ENCODE data around the gene DMRTA2.

The DMRTA2 gene

DNA sequence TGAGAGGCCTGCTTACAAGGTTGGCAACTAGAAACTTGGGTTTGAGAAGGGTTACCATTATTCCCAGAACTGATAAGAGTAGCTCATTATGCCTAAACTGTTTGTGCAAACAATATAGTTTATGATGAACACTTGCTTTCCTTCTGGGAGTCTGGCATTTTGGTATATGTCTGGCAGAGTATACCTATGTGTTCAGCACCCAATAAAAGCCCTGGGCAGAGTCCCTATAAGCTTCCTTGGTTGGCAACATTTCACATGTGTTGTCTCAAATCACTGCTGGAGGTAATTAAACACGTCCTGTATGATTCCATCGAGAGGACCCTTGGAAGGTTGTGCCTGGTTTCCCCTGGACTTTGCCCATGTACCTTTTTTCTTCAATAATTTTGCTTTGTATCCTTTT is 39.7 kb upstream of the DMRTA2 start (continued):
- TF ChIP-seq, protein P1, sequence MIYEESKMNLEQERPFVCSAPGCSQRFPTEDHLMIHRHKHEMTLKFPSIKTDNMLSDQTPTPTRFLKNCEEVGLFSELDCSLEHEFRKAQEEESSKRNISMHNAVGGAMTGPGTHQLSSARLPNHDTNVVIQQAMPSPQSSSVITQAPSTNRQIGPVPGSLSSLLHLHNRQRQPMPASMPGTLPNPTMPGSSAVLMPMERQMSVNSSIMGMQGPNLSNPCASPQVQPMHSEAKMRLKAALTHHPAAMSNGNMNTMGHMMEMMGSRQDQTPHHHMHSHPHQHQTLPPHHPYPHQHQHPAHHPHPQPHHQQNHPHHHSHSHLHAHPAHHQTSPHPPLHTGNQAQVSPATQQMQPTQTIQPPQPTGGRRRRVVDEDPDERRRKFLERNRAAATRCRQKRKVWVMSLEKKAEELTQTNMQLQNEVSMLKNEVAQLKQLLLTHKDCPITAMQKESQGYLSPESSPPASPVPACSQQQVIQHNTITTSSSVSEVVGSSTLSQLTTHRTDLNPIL (CRISPR knock-in tag; IDR thresholded peaks at IDR 0.05; ENCODE audit: low read depth), result no peak
- no peak for TF ChIP-seq ARNTL (CRISPR knock-in tag; IDR thresholded peaks at IDR 0.05; ENCODE audit: borderline replicate concordance, low read depth)
- no peak for TF ChIP-seq BACH2 (CRISPR knock-in tag; IDR thresholded peaks at IDR 0.05; ENCODE audit: borderline replicate concordance)
- no peak for TF ChIP-seq ZNF70 (CRISPR knock-in tag; IDR thresholded peaks at IDR 0.05)
- TF ChIP-seq OSR1 (CRISPR knock-in tag; IDR thresholded peaks at IDR 0.05), result no peak
- TF ChIP-seq ZFP30 (CRISPR knock-in tag; IDR thresholded peaks at IDR 0.05), result no peak
- no peak for TF ChIP-seq ZC3H10 (CRISPR knock-in tag; IDR thresholded peaks at IDR 0.05)
- no peak for TF ChIP-seq TCF4 (CRISPR knock-in tag; IDR thresholded peaks at IDR 0.05; ENCODE audit: borderline replicate concordance)
- no peak for TF ChIP-seq ZFP3 (CRISPR knock-in tag; IDR thresholded peaks at IDR 0.05)
- TF ChIP-seq ISL1 (CRISPR knock-in tag; IDR thresholded peaks at IDR 0.05), result no peak

GRCh38 chr1:50458507-50458906 is 35.3 kb upstream of the DMRTA2 start:
- ATAC-seq, result no peak
- TF ChIP-seq ARNTL (CRISPR knock-in tag; IDR thresholded peaks at IDR 0.05; ENCODE audit: borderline replicate concordance, low read depth), result no peak
- no peak for TF ChIP-seq ZFP3 (CRISPR knock-in tag; IDR thresholded peaks at IDR 0.05)
- TF ChIP-seq, protein P2, sequence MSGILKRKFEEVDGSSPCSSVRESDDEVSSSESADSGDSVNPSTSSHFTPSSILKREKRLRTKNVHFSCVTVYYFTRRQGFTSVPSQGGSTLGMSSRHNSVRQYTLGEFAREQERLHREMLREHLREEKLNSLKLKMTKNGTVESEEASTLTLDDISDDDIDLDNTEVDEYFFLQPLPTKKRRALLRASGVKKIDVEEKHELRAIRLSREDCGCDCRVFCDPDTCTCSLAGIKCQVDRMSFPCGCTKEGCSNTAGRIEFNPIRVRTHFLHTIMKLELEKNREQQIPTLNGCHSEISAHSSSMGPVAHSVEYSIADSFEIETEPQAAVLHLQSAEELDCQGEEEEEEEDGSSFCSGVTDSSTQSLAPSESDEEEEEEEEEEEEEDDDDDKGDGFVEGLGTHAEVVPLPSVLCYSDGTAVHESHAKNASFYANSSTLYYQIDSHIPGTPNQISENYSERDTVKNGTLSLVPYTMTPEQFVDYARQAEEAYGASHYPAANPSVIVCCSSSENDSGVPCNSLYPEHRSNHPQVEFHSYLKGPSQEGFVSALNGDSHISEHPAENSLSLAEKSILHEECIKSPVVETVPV (CRISPR knock-in tag; IDR thresholded peaks at IDR 0.05), result no peak
- no peak for TF ChIP-seq CSDC2 (CRISPR knock-in tag; IDR thresholded peaks at IDR 0.05)
- TF ChIP-seq SNAI2 (CRISPR knock-in tag; IDR thresholded peaks at IDR 0.05), result no peak
- TF ChIP-seq, protein P1 (CRISPR knock-in tag; IDR thresholded peaks at IDR 0.05; ENCODE audit: low read depth), result no peak
- TF ChIP-seq ZNF565 (CRISPR knock-in tag; conservative IDR thresholded peaks at IDR 0.05; ENCODE audit: low read depth), result no peak
- no peak for TF ChIP-seq ZNF70 (CRISPR knock-in tag; IDR thresholded peaks at IDR 0.05)
- no peak for TF ChIP-seq ZNF8 (CRISPR knock-in tag; IDR thresholded peaks at IDR 0.05)
- TF ChIP-seq ISL1 (CRISPR knock-in tag; IDR thresholded peaks at IDR 0.05), result no peak

- no peak for TF ChIP-seq POU6F1 (CRISPR knock-in tag; IDR thresholded peaks at IDR 0.05; ENCODE audit: borderline replicate concordance, low read depth)
- TF ChIP-seq ZNF70 (CRISPR knock-in tag; IDR thresholded peaks at IDR 0.05), result no peak
- no peak for TF ChIP-seq PPARA (CRISPR knock-in tag; IDR thresholded peaks at IDR 0.05; ENCODE audit: borderline replicate concordance)
- TF ChIP-seq GLIS3 (CRISPR knock-in tag; IDR thresholded peaks at IDR 0.05), result no peak
- TF ChIP-seq ZFP3 (CRISPR knock-in tag; IDR thresholded peaks at IDR 0.05), result no peak
- no peak for TF ChIP-seq ZFP30 (CRISPR knock-in tag; IDR thresholded peaks at IDR 0.05)
- no peak for TF ChIP-seq ZC3H10 (CRISPR knock-in tag; IDR thresholded peaks at IDR 0.05)
- TF ChIP-seq, protein P2 (CRISPR knock-in tag; IDR thresholded peaks at IDR 0.05), result no peak
- TF ChIP-seq, protein P3, sequence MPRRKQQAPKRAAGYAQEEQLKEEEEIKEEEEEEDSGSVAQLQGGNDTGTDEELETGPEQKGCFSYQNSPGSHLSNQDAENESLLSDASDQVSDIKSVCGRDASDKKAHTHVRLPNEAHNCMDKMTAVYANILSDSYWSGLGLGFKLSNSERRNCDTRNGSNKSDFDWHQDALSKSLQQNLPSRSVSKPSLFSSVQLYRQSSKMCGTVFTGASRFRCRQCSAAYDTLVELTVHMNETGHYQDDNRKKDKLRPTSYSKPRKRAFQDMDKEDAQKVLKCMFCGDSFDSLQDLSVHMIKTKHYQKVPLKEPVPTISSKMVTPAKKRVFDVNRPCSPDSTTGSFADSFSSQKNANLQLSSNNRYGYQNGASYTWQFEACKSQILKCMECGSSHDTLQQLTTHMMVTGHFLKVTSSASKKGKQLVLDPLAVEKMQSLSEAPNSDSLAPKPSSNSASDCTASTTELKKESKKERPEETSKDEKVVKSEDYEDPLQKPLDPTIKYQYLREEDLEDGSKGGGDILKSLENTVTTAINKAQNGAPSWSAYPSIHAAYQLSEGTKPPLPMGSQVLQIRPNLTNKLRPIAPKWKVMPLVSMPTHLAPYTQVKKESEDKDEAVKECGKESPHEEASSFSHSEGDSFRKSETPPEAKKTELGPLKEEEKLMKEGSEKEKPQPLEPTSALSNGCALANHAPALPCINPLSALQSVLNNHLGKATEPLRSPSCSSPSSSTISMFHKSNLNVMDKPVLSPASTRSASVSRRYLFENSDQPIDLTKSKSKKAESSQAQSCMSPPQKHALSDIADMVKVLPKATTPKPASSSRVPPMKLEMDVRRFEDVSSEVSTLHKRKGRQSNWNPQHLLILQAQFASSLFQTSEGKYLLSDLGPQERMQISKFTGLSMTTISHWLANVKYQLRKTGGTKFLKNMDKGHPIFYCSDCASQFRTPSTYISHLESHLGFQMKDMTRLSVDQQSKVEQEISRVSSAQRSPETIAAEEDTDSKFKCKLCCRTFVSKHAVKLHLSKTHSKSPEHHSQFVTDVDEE (CRISPR knock-in tag; IDR thresholded peaks at IDR 0.05), result no peak
- TF ChIP-seq TCF4 (CRISPR knock-in tag; IDR thresholded peaks at IDR 0.05; ENCODE audit: borderline replicate concordance), result no peak
- no peak for TF ChIP-seq ARNTL (CRISPR knock-in tag; IDR thresholded peaks at IDR 0.05; ENCODE audit: borderline replicate concordance, low read depth)
- no peak for TF ChIP-seq BACH2 (CRISPR knock-in tag; IDR thresholded peaks at IDR 0.05; ENCODE audit: borderline replicate concordance)
- TF ChIP-seq OSR1 (CRISPR knock-in tag; IDR thresholded peaks at IDR 0.05), result no peak
- no peak for TF ChIP-seq CSDC2 (CRISPR knock-in tag; IDR thresholded peaks at IDR 0.05)
- no peak for TF ChIP-seq ZNF565 (CRISPR knock-in tag; conservative IDR thresholded peaks at IDR 0.05; ENCODE audit: low read depth)
- no peak for TF ChIP-seq TOX (CRISPR knock-in tag; IDR thresholded peaks at IDR 0.05; ENCODE audit: borderline replicate concordance)
- TF ChIP-seq, protein P1 (CRISPR knock-in tag; IDR thresholded peaks at IDR 0.05; ENCODE audit: low read depth), result no peak
- TF ChIP-seq RARB (CRISPR knock-in tag; IDR thresholded peaks at IDR 0.05), result no peak
- ATAC-seq, result no peak
Observed at GRCh38 chr1:50454911-50455310, 31.7 kb upstream of the DMRTA2 start.

All from SK-N-SH treated with all-trans-retinoic acid at 6 μM for 48 hours (cell line).